ENCODE data around the gene NSF. TPM values are rescaled to one million over a fixed set of nuclear protein-coding genes. Genes with fewer than 3 reads are reported as not detected.

The NSF gene
- total RNA-seq, 2 donors from 2014 or later, result 29.7 to 41.0 TPM

GRCh38 chr17:46719891-46720290 is 129.4 kb downstream of the NSF start:
- Mint-ChIP-seq H3K27me3 (ENCODE audit: insufficient read depth) (no peaks in the 10 kb centered on the region), H3K4me3 (no peak overlapping the region), H3K4me1 (peaks cover 17% of the 10 kb centered on the region), H3K27ac (no peak overlapping the region), H3K36me3 (ENCODE audit: low read depth) (peaks cover 8% of the 10 kb centered on the region), H3K9me3 (no peaks in the 10 kb centered on the region)
- peaks cover 22% of the 10 kb centered on the region for H3K36me3 ChIP-seq (ENCODE audit: control insufficient read depth, insufficient read depth, low read length)
- H3K4me3 ChIP-seq (ENCODE audit: low read length), result no peak overlapping the region
- H3K27ac ChIP-seq (ENCODE audit: low read depth, low read length), result no peak overlapping the region
- no peak for DNase-seq
- no peaks in the 10 kb centered on the region for H3K9me3 ChIP-seq (ENCODE audit: control insufficient read depth, low read length)
- WGBS, 2 experiments (ENCODE audit: insufficient coverage in 1 of 2, insufficient read length in 1 of 2), result 88 to 98% methylated on average over 2 to 3 of the region's 3 CpGs
- TF ChIP-seq CTCF (conservative IDR thresholded peaks at IDR 0.05), result no peak
- H3K4me1 ChIP-seq (ENCODE audit: control insufficient read depth, insufficient read depth, low read length), result no peaks in the 10 kb centered on the region
- H3K9ac ChIP-seq (ENCODE audit: extremely low read depth, low read length, poor library complexity, severe bottlenecking), result no peak overlapping the region
- H3K27me3 ChIP-seq (ENCODE audit: control insufficient read depth, insufficient read depth, low read length, poor library complexity, severe bottlenecking), result no peaks in the 10 kb centered on the region

- no peaks in the 10 kb centered on the region for H3K27me3 ChIP-seq (ENCODE audit: control insufficient read depth, insufficient read depth, low read length, poor library complexity, severe bottlenecking)
- no peaks in the 10 kb centered on the region for H3K9me3 Mint-ChIP-seq
- H3K27ac ChIP-seq (ENCODE audit: low read depth, low read length), result no peak overlapping the region
- H3K36me3 Mint-ChIP-seq (ENCODE audit: low read depth), result peaks cover 8% of the 10 kb centered on the region
- DNase-seq, result no peak
- H3K9me3 ChIP-seq (ENCODE audit: control insufficient read depth, low read length), result no peaks in the 10 kb centered on the region
- 91 to 94% methylated on average over 4 to 5 of the region's 5 CpGs for WGBS, 2 experiments (ENCODE audit: insufficient coverage in 1 of 2, insufficient read length in 1 of 2)
- H3K9ac ChIP-seq (ENCODE audit: extremely low read depth, low read length, poor library complexity, severe bottlenecking), result no peak overlapping the region
- peaks cover 17% of the 10 kb centered on the region for H3K4me1 Mint-ChIP-seq
- no peaks in the 10 kb centered on the region for H3K27me3 Mint-ChIP-seq (ENCODE audit: insufficient read depth)
- no peak for TF ChIP-seq CTCF (conservative IDR thresholded peaks at IDR 0.05)
- peaks cover 1% of the 10 kb centered on the region for H3K4me1 ChIP-seq (ENCODE audit: control insufficient read depth, insufficient read depth, low read length)
- no peak overlapping the region for H3K27ac Mint-ChIP-seq
- no peak overlapping the region for H3K4me3 ChIP-seq (ENCODE audit: low read length)
- H3K4me3 Mint-ChIP-seq, result no peak overlapping the region
- peaks cover 17% of the 10 kb centered on the region for H3K36me3 ChIP-seq (ENCODE audit: control insufficient read depth, insufficient read depth, low read length)
These were observed 129.9 kb downstream of the NSF start for GRCh38 chr17:46720408-46720807.

GRCh38 chr17:46722662-46723285 is 132.3 kb downstream of the NSF start:
- H3K9me3 ChIP-seq (ENCODE audit: control insufficient read depth, low read length), result no peaks in the 10 kb centered on the region
- Mint-ChIP-seq H3K4me1 (peaks cover 38% of the 10 kb centered on the region), H3K36me3 (ENCODE audit: low read depth) (peaks cover 1% of the 10 kb centered on the region), H3K4me3 (no peak overlapping the region), H3K9me3 (no peaks in the 10 kb centered on the region), H3K27me3 (ENCODE audit: insufficient read depth) (no peaks in the 10 kb centered on the region), H3K27ac (no peak overlapping the region)
- peaks cover 6% of the 10 kb centered on the region for H3K4me1 ChIP-seq (ENCODE audit: control insufficient read depth, insufficient read depth, low read length)
- no peaks in the 10 kb centered on the region for H3K27me3 ChIP-seq (ENCODE audit: control insufficient read depth, insufficient read depth, low read length, poor library complexity, severe bottlenecking)
- H3K27ac ChIP-seq (ENCODE audit: low read depth, low read length), result no peak overlapping the region
- 67 to 69% methylated on average over 7 of the region's 7 CpGs for WGBS, 2 experiments (ENCODE audit: insufficient coverage in 1 of 2, insufficient read length in 1 of 2)
- H3K4me3 ChIP-seq (ENCODE audit: low read length), result no peak overlapping the region
- H3K36me3 ChIP-seq (ENCODE audit: control insufficient read depth, insufficient read depth, low read length), result peaks cover 23% of the 10 kb centered on the region
- no peak for DNase-seq
- TF ChIP-seq CTCF (conservative IDR thresholded peaks at IDR 0.05), result no peak
- H3K9ac ChIP-seq (ENCODE audit: extremely low read depth, low read length, poor library complexity, severe bottlenecking), result no peak overlapping the region

All from endodermal cell (in vitro differentiated cells).